HepG2 (cell line): ENCODE data around the gene U2SURP. TPM values are rescaled to one million over a fixed set of nuclear protein-coding genes. Genes with fewer than 3 reads are reported as not detected.

ENCODE experiments used
- CAMTA2 ChIP-seq: sonication (generic); formaldehyde crosslinking; IDR thresholded peaks from 2 replicates; pipeline ENCODE4 v1.4.0; 2020; ENCODE audit warnings: mild to moderate bottlenecking, missing genetic modification reagents, borderline replicate concordance
- GABPB1 ChIP-seq: IDR thresholded peaks from 2 replicates; pipeline ENCODE4 v1.6.1; 2016; ENCODE audit warnings: mild to moderate bottlenecking, missing genetic modification reagents, moderate library complexity, missing compliant biosample characterization
- HNRNPH1 ChIP-seq: fragments of 200-400 bp; formaldehyde crosslinking; optimal IDR thresholded peaks from 2 replicates; pipeline ENCODE3; 2017; ENCODE audit warnings: mild to moderate bottlenecking, low read depth, low read length
- KAT7 ChIP-seq: IDR thresholded peaks from 2 replicates; pipeline ENCODE4 v1.6.1; 2018; ENCODE audit warnings: borderline replicate concordance, missing compliant biosample characterization
- KLF12 ChIP-seq: sonication (generic); formaldehyde crosslinking; IDR thresholded peaks from 2 replicates; pipeline ENCODE4 v1.4.0; 2020; ENCODE audit warnings: missing genetic modification reagents, borderline replicate concordance
- PAX8 ChIP-seq: sonication (generic); formaldehyde crosslinking; IDR thresholded peaks from 2 replicates; pipeline ENCODE4 v1.8.0; 2022; ENCODE audit warnings: mild to moderate bottlenecking, missing genetic modification reagents, borderline replicate concordance
- PRMT3 ChIP-seq: sonication (generic); formaldehyde crosslinking; IDR thresholded peaks from 2 replicates; pipeline ENCODE4 v1.8.1; 2022; ENCODE audit warnings: low read depth, mild to moderate bottlenecking, moderate library complexity, missing genetic modification reagents, borderline replicate concordance
- TBX2 ChIP-seq: sonication (generic); formaldehyde crosslinking; IDR thresholded peaks from 2 replicates; pipeline ENCODE4 v1.5.0; 2020; ENCODE audit warnings: missing genetic modification reagents, mild to moderate bottlenecking, borderline replicate concordance
- WIZ ChIP-seq: sonication (generic); formaldehyde crosslinking; IDR thresholded peaks from 2 replicates; pipeline ENCODE4 v1.5.1; 2020; ENCODE audit warnings: mild to moderate bottlenecking, missing genetic modification reagents
- YY1 ChIP-seq: IDR thresholded peaks from 2 replicates; pipeline ENCODE4 v1.6.1; 2011; ENCODE audit warnings: low read length, low read depth, moderate library complexity, mild to moderate bottlenecking; ENCODE audit not compliant: insufficient read depth, insufficient replicate concordance
- ZBTB38 ChIP-seq: sonication (generic); formaldehyde crosslinking; IDR thresholded peaks from 2 replicates; pipeline ENCODE4 v1.5.1; 2020; ENCODE audit warnings: mild to moderate bottlenecking, missing genetic modification reagents
- ZNF224 ChIP-seq: sonication (generic); formaldehyde crosslinking; IDR thresholded peaks from 2 replicates; pipeline ENCODE4 v1.5.0; 2020; ENCODE audit warnings: mild to moderate bottlenecking, missing genetic modification reagents
- ZNF230 ChIP-seq: sonication (generic); formaldehyde crosslinking; IDR thresholded peaks from 2 replicates; pipeline ENCODE4 v1.4.0; 2020; ENCODE audit warnings: mild to moderate bottlenecking, missing genetic modification reagents
- ZNF350 ChIP-seq: sonication (generic); formaldehyde crosslinking; IDR thresholded peaks from 2 replicates; pipeline ENCODE4 v1.4.0; 2020; ENCODE audit warnings: mild to moderate bottlenecking, low read depth, missing genetic modification reagents, borderline replicate concordance
- ZNF441 ChIP-seq: sonication (generic); formaldehyde crosslinking; IDR thresholded peaks from 2 replicates; pipeline ENCODE4 v1.7.0; 2021; ENCODE audit warnings: missing genetic modification reagents, borderline replicate concordance
- ZNF451 ChIP-seq: sonication (generic); formaldehyde crosslinking; IDR thresholded peaks from 2 replicates; pipeline ENCODE4 v1.5.0; 2020; ENCODE audit warnings: mild to moderate bottlenecking, missing genetic modification reagents
- ZNF816 ChIP-seq: sonication (generic); formaldehyde crosslinking; IDR thresholded peaks from 2 replicates; pipeline ENCODE4 v1.8.0; 2022; ENCODE audit warnings: missing genetic modification reagents, mild to moderate bottlenecking, borderline replicate concordance
- polyA plus RNA-seq, 8 experiments: library from polyadenylated mRNA; depleted of rRNA in 3 of 8; stranded (reverse) in 7 of 8; unstranded in 1 of 8; fragments of >200 nt; fragmentation: Illumina TruSeq in 4 of 8; extraction: Trizol in 4 of 8; gene quantifications; 2 replicates each; pipeline versions ENCODE4 v1.2.1 to v1.2.3, GENCODE V29; 2011 to 2016; ENCODE audit warnings: low read depth in 4 of 8, missing spikeins in 1 of 8, mixed read lengths in 1 of 8; ENCODE audit not compliant: insufficient read depth in 1 of 8
- total RNA-seq, 5 experiments: library from RNA; depleted of rRNA; stranded (reverse); fragments of >200 nt; fragmentation: Illumina TruSeq; extraction: Trizol; gene quantifications; 2 replicates each; pipeline ENCODE4 v1.2.3, GENCODE V29; 2016; ENCODE audit warnings: low read depth in 1 of 5
- TF ChIP-seq, protein P1 (sequence below): sonication (generic); formaldehyde crosslinking; IDR thresholded peaks from 2 replicates; pipeline ENCODE4 v1.5.0; 2020; ENCODE audit warnings: missing genetic modification reagents, mild to moderate bottlenecking, borderline replicate concordance
- TF ChIP-seq, protein P2 (sequence below): sonication (generic); formaldehyde crosslinking; IDR thresholded peaks from 2 replicates; pipeline ENCODE4 v1.4.0; 2020; ENCODE audit warnings: missing genetic modification reagents, borderline replicate concordance
- TF ChIP-seq, protein P3 (sequence below): sonication (generic); formaldehyde crosslinking; IDR thresholded peaks from 2 replicates; pipeline ENCODE4 v1.5.0; 2020; ENCODE audit warnings: missing genetic modification reagents
- TF ChIP-seq, protein P4 (sequence below): sonication (generic); formaldehyde crosslinking; IDR thresholded peaks from 2 replicates; pipeline ENCODE4 v1.4.0; 2020; ENCODE audit warnings: mild to moderate bottlenecking, low read depth, missing genetic modification reagents

The U2SURP gene
- total and polyA plus RNA-seq, 2 of the 13 experiments (the other 11 are each of a cell fraction or from before 2014, with no cell fraction given) = 55.9 to 173 TPM

DNA sequence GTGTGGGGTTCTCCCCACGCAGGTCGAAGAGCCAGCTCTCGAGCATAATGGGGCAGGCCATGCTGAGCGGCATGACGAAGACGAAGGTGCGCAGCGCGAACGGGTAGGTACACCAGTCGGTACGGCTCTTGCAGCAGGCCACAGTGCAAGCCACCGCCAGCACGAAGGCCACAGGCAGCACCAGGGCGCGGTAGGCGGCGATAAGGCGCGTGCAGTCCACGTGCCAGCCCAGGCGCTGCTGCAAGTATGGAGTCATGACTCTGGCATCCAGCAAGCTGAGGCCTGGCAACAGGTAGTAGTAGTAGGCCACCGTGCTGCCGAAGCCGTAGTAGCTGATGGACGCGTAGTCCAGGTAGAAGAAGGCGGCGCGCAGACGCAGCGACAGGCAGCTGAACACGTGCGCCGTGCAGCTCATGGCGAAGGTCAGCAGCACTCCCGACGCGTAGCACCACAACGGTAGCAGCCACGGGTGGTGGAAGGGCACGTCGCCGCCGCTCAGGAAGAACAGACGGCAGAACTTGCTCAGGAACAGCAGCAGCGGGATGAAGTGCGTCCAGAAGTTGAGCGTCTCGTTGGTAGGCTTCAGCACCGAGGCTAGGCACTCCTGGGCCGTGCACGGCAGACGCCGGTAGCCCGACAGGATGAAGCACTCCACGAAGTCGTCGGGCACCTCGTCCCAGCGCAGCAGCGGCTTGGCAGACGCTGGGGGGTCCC is 38.7 kb upstream of the U2SURP start (continued):
- TF ChIP-seq ZBTB38 (CRISPR knock-in tag) (peak; percentile 100), ZNF350 (CRISPR knock-in tag) (peak; percentile 70; the same call in 1 of the 2 replicates), PAX8 (no peak), ZNF224 (CRISPR knock-in tag) (peak; percentile 88; the same call in 1 of the 2 replicates), TBX2 (CRISPR knock-in tag) (peak; percentile 30; the same call in 1 of the 2 replicates), HNRNPH1 (no peak), YY1 (no peak), PRMT3 (CRISPR knock-in tag) (0 out of 2 replicates have a peak, but pooled peaks have one; percentile 46), KAT7 (CRISPR knock-in tag) (peak; percentile 43; the same call in 1 of the 2 replicates), ZNF230 (CRISPR knock-in tag) (no peak), CAMTA2 (CRISPR knock-in tag) (peak; percentile 64; the same call in 1 of the 2 replicates), GABPB1 (CRISPR knock-in tag) (peak; percentile 65; the same call in 1 of the 2 replicates), ZNF451 (CRISPR knock-in tag) (peak; percentile 62), WIZ (CRISPR knock-in tag) (peak; percentile 70), ZNF441 (CRISPR knock-in tag) (0 out of 2 replicates have a peak, but pooled peaks have one; percentile 50), KLF12 (peak; percentile 12; the same call in 1 of the 2 replicates), ZNF816 (CRISPR knock-in tag) (peak; percentile 77; the same call in 1 of the 2 replicates)
- TF ChIP-seq, protein P1, sequence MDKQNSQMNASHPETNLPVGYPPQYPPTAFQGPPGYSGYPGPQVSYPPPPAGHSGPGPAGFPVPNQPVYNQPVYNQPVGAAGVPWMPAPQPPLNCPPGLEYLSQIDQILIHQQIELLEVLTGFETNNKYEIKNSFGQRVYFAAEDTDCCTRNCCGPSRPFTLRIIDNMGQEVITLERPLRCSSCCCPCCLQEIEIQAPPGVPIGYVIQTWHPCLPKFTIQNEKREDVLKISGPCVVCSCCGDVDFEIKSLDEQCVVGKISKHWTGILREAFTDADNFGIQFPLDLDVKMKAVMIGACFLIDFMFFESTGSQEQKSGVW (CRISPR knock-in tag) = no peak
- TF ChIP-seq, protein P2, sequence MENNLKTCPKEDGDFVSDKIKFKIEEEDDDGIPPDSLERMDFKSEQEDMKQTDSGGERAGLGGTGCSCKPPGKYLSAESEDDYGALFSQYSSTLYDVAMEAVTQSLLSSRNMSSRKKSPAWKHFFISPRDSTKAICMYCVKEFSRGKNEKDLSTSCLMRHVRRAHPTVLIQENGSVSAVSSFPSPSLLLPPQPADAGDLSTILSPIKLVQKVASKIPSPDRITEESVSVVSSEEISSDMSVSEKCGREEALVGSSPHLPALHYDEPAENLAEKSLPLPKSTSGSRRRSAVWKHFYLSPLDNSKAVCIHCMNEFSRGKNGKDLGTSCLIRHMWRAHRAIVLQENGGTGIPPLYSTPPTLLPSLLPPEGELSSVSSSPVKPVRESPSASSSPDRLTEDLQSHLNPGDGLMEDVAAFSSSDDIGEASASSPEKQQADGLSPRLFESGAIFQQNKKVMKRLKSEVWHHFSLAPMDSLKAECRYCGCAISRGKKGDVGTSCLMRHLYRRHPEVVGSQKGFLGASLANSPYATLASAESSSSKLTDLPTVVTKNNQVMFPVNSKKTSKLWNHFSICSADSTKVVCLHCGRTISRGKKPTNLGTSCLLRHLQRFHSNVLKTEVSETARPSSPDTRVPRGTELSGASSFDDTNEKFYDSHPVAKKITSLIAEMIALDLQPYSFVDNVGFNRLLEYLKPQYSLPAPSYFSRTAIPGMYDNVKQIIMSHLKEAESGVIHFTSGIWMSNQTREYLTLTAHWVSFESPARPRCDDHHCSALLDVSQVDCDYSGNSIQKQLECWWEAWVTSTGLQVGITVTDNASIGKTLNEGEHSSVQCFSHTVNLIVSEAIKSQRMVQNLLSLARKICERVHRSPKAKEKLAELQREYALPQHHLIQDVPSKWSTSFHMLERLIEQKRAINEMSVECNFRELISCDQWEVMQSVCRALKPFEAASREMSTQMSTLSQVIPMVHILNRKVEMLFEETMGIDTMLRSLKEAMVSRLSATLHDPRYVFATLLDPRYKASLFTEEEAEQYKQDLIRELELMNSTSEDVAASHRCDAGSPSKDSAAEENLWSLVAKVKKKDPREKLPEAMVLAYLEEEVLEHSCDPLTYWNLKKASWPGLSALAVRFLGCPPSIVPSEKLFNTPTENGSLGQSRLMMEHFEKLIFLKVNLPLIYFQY (CRISPR knock-in tag) = no peak
- TF ChIP-seq, protein P3, sequence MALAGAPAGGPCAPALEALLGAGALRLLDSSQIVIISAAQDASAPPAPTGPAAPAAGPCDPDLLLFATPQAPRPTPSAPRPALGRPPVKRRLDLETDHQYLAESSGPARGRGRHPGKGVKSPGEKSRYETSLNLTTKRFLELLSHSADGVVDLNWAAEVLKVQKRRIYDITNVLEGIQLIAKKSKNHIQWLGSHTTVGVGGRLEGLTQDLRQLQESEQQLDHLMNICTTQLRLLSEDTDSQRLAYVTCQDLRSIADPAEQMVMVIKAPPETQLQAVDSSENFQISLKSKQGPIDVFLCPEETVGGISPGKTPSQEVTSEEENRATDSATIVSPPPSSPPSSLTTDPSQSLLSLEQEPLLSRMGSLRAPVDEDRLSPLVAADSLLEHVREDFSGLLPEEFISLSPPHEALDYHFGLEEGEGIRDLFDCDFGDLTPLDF = 0 out of 2 replicates have a peak, but pooled peaks have one; percentile 33
- TF ChIP-seq, protein P4, sequence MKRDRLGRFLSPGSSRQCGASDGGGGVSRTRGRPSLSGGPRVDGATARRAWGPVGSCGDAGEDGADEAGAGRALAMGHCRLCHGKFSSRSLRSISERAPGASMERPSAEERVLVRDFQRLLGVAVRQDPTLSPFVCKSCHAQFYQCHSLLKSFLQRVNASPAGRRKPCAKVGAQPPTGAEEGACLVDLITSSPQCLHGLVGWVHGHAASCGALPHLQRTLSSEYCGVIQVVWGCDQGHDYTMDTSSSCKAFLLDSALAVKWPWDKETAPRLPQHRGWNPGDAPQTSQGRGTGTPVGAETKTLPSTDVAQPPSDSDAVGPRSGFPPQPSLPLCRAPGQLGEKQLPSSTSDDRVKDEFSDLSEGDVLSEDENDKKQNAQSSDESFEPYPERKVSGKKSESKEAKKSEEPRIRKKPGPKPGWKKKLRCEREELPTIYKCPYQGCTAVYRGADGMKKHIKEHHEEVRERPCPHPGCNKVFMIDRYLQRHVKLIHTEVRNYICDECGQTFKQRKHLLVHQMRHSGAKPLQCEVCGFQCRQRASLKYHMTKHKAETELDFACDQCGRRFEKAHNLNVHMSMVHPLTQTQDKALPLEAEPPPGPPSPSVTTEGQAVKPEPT = no peak
